Measurements from ENCODE around the gene AKR1A1.
"Not testable (repeated sequence)": the region's sequence is repeated elsewhere in the genome, so short reads cannot be mapped to it uniquely, and the experiment has no call there.

AKR1A1 gene

GRCh38 chr1:45550401-45551351 lies at the start of gene AKR1A1:
AKR1A1 (plus strand) TSS chr1:45550826; CDS start chr1:45561795, 10,969 bp downstream.
- peak; percentile 87 for DNase-seq

GRCh38 chr1:45501505-45501859 lies 49.1 kb upstream of the AKR1A1 start:
- peak; percentile 59 for DNase-seq

GRCh38 chr1:45503462-45504360 lies 46.9 kb upstream of the AKR1A1 start:
- no peak for DNase-seq

- no peak for DNase-seq
These were observed 43.4 kb upstream of the AKR1A1 start for GRCh38 chr1:45507195-45507594.

GRCh38 chr1:45507893-45508292 lies 42.7 kb upstream of the AKR1A1 start:
- no peak for DNase-seq

GRCh38 chr1:45508295-45509151 lies 42.1 kb upstream of the AKR1A1 start:
- no peak for DNase-seq

GRCh38 chr1:45510036-45510971 lies 40.3 kb upstream of the AKR1A1 start:
- DNase-seq = no peak

- DNase-seq = peak; percentile 50
These were observed 39.6 kb upstream of the AKR1A1 start for GRCh38 chr1:45510972-45511527.

- DNase-seq = peak; percentile 59
These were observed 38.0 kb upstream of the AKR1A1 start for GRCh38 chr1:45512641-45513054.

GRCh38 chr1:45513532-45514260 lies 36.9 kb upstream of the AKR1A1 start:
- DNase-seq = not testable (repeated sequence)

GRCh38 chr1:45516036-45516435 lies 34.6 kb upstream of the AKR1A1 start:
- DNase-seq = no peak

- DNase-seq = no peak
These were observed 34.2 kb upstream of the AKR1A1 start for GRCh38 chr1:45516465-45516864.

GRCh38 chr1:45518366-45518765 lies 32.3 kb upstream of the AKR1A1 start:
- DNase-seq = not testable (repeated sequence)

- DNase-seq = peak; percentile 34
These were observed 31.7 kb upstream of the AKR1A1 start for GRCh38 chr1:45518910-45519309.

- DNase-seq = not testable (repeated sequence)
These were observed 30.9 kb upstream of the AKR1A1 start for GRCh38 chr1:45519774-45520173.

GRCh38 chr1:45521413-45522323 lies 29.0 kb upstream of the AKR1A1 start, which contains the start of gene PRDX1:
PRDX1 (minus strand) TSS chr1:45521884; CDS start chr1:45519043, 2,841 bp downstream.
- DNase-seq = peak; percentile 97

GRCh38 chr1:45522324-45523104 lies 28.1 kb upstream of the AKR1A1 start:
- peak; percentile 57 for DNase-seq

- DNase-seq = not testable (repeated sequence)
These were observed 27.1 kb upstream of the AKR1A1 start for GRCh38 chr1:45523516-45523915.

All from midbrain (tissue), 1 donor.